Calu3 (cell line): ENCODE measurements around the gene PLEKHA8. TPM values are rescaled to one million over a fixed set of nuclear protein-coding genes. Genes with fewer than 3 reads are reported as not detected.

Experiments
- BruUV-seq: library from RNA; stranded (reverse); fragments of 400-500 nt; replicated peaks from 2 replicates; lab custom pipeline; 2021; lab: Mats Ljungman, UMichigan
- CTCF ChIA-PET: fragments of 300-600 bp; sonication (Branson Sonifier 250); formaldehyde crosslinking; loops from one replicate; lab custom pipeline; 2022; ENCODE audit warnings: antibody characterized with exemption; lab: Charles Lee
- DNase-seq: peaks from one replicate; pipeline ENCODE4 v3.0.0; 2022
- H3K27ac Mint-ChIP-seq: one replicate; pipeline ENCODE4 v1.8.0; 2022; ENCODE audit warnings: mixed read lengths; ENCODE audit not compliant: unreplicated experiment
- H3K27me3 Mint-ChIP-seq: one replicate; pipeline ENCODE4 v1.8.0; 2022; ENCODE audit warnings: mixed read lengths; ENCODE audit not compliant: unreplicated experiment
- H3K36me3 Mint-ChIP-seq: one replicate; pipeline ENCODE4 v1.8.0; 2022; ENCODE audit warnings: mild to moderate bottlenecking, moderate library complexity, mixed read lengths; ENCODE audit not compliant: insufficient read depth, unreplicated experiment
- H3K4me1 Mint-ChIP-seq: one replicate; pipeline ENCODE4 v1.8.0; 2022; ENCODE audit warnings: mild to moderate bottlenecking, low read depth, mixed read lengths; ENCODE audit not compliant: unreplicated experiment
- H3K4me3 Mint-ChIP-seq: one replicate; pipeline ENCODE4 v1.8.0; 2022; ENCODE audit warnings: mild to moderate bottlenecking, low read depth, moderate library complexity, mixed read lengths; ENCODE audit not compliant: unreplicated experiment
- H3K9me3 Mint-ChIP-seq: one replicate; pipeline ENCODE4 v1.8.0; 2022; ENCODE audit warnings: low read depth, mixed read lengths; ENCODE audit not compliant: unreplicated experiment
- CTCF ChIP-seq: fragments of 200-600 bp; IDR thresholded peaks from one replicate; pipeline ENCODE4 v1.8.0; 2022; ENCODE audit warnings: antibody characterized with exemption; ENCODE audit not compliant: unreplicated experiment
- intact Hi-C: fragments of 100-400 bp; cut with micrococcal nuclease; formaldehyde crosslinking; loops from one replicate; pipeline ENCODE4 v1.10.0; 2022; ENCODE audit not compliant: unreplicated experiment
- total RNA-seq: library from RNA; stranded (reverse); gene quantifications from 2 replicates; pipeline ENCODE4 v1.2.3, GENCODE V29; 2022

Gene PLEKHA8
- total RNA-seq, 1 experiment from 2014 or later = 27.6 TPM

- no TSS peak for BruUV-seq
- peaks cover 39% of the 10 kb centered on the region for H3K36me3 Mint-ChIP-seq
- CTCF ChIA-PET = interaction anchor here (0.9 kb wide), 1 partner anchor 10 kb away, joined by 3 read pairs; no protein-coding TSS in a partner anchor
- H3K9me3 Mint-ChIP-seq = no peaks in the 10 kb centered on the region
- peaks cover 7% of the 10 kb centered on the region for H3K4me1 Mint-ChIP-seq
- DNase-seq = no peak
- TF ChIP-seq CTCF = no peak
- intact Hi-C loops = no loop called here
- H3K27me3 Mint-ChIP-seq = no peaks in the 10 kb centered on the region
- peak overlapping the region; percentile 100 for H3K4me3 Mint-ChIP-seq
- peak overlapping the region; percentile 88 for H3K27ac Mint-ChIP-seq
Measured at GRCh38 chr7:30136117-30136731, 108.0 kb downstream of the PLEKHA8 start.

GRCh38 chr7:30136743-30137485 is 108.7 kb downstream of the PLEKHA8 start:
- intact Hi-C loops = no loop called here
- TSS peak; percentile 35 for BruUV-seq
- DNase-seq = no peak
- Mint-ChIP-seq H3K36me3 (peaks cover 39% of the 10 kb centered on the region), H3K4me3 (peak overlapping the region; percentile 100), H3K27me3 (no peaks in the 10 kb centered on the region), H3K27ac (no peak overlapping the region), H3K4me1 (peaks cover 11% of the 10 kb centered on the region), H3K9me3 (no peaks in the 10 kb centered on the region)
- TF ChIP-seq CTCF = no peak
- CTCF ChIA-PET = no interaction called here

- H3K27ac Mint-ChIP-seq = no peak overlapping the region
- CTCF ChIA-PET = no interaction called here
- no peak overlapping the region for H3K4me3 Mint-ChIP-seq
- H3K36me3 Mint-ChIP-seq = peaks cover 32% of the 10 kb centered on the region
- intact Hi-C loops = no loop called here
- H3K9me3 Mint-ChIP-seq = no peaks in the 10 kb centered on the region
- DNase-seq = no peak
- H3K4me1 Mint-ChIP-seq = peaks cover 33% of the 10 kb centered on the region
- H3K27me3 Mint-ChIP-seq = no peaks in the 10 kb centered on the region
- TF ChIP-seq CTCF = no peak
- no TSS peak for BruUV-seq
Measured at GRCh38 chr7:30139836-30140384, 111.7 kb downstream of the PLEKHA8 start.

- DNase-seq = no peak
- no TSS peak for BruUV-seq
- intact Hi-C loops = no loop called here
- Mint-ChIP-seq H3K36me3 (peaks cover 27% of the 10 kb centered on the region), H3K4me3 (no peak overlapping the region), H3K27me3 (no peaks in the 10 kb centered on the region), H3K4me1 (peaks cover 33% of the 10 kb centered on the region), H3K9me3 (no peaks in the 10 kb centered on the region), H3K27ac (no peak overlapping the region)
- no peak for TF ChIP-seq CTCF
- CTCF ChIA-PET = no interaction called here
Measured at GRCh38 chr7:30140456-30140855, 112.2 kb downstream of the PLEKHA8 start.
